Transverse colon (tissue), 4 donors: ENCODE data around the gene POU1F1. TPM values are rescaled to one million over a fixed set of nuclear protein-coding genes. Genes with fewer than 3 reads are reported as not detected.
"Not testable (repeated sequence)": the region's sequence is repeated elsewhere in the genome, so short reads cannot be mapped to it uniquely, and the experiment has no call there.

Source experiments
- DNase-seq: peaks from one replicate; pipeline ENCODE4 v3.0.0-alpha.2; 2019
- H3K27ac ChIP-seq, 4 donors: fragments of 200-600 bp; sonication (generic); 2 replicates each; pipeline ENCODE4 v1.5.1; 2016 to 2018; ENCODE audit warnings: inconsistent platforms in 4 of 4
- H3K27me3 ChIP-seq: fragments of 200-600 bp; sonication (generic); 2 replicates; pipeline ENCODE4 v1.5.1; 2017; ENCODE audit warnings: inconsistent platforms
- H3K36me3 ChIP-seq, 4 donors: fragments of 200-600 bp; sonication (generic); 2 replicates each; pipeline ENCODE4 v1.5.1; 2017 to 2019; ENCODE audit warnings: inconsistent platforms in 4 of 4
- H3K4me1 ChIP-seq, 4 donors: fragments of 200-600 bp; sonication (generic); 2 replicates each; pipeline ENCODE4 v1.5.1; 2017 to 2020; ENCODE audit warnings: inconsistent platforms in 4 of 4
- H3K4me3 ChIP-seq, 4 donors: fragments of 200-600 bp; sonication (generic); 1 replicate in 1 of 4; 2 replicates in 3 of 4; pipeline versions ENCODE4 v1.5.1 to v1.6.1; 2017 to 2019; ENCODE audit warnings: inconsistent platforms in 4 of 4
- H3K9me3 ChIP-seq, 2 donors: fragments of 200-600 bp; sonication (generic); 2 replicates each; pipeline ENCODE4 v1.5.1; 2017 to 2019; ENCODE audit warnings: inconsistent platforms in 2 of 2
- CTCF ChIP-seq, 5 experiments: fragments of 200-600 bp in 3 of 5; fragments of 450-650 bp in 2 of 5; sonication (generic) in 3 of 5; IDR thresholded peaks; 1 replicate in 2 of 5; 2 replicates in 3 of 5; pipeline ENCODE4 v1.5.1; 2016 to 2017; ENCODE audit warnings: antibody characterized with exemption in 5 of 5, inconsistent platforms in 3 of 5, mild to moderate bottlenecking in 2 of 5, moderate library complexity in 1 of 5
- EP300 ChIP-seq: sonication (generic); formaldehyde crosslinking; IDR thresholded peaks from one replicate; pipeline ENCODE4 v1.6.1; 2017; ENCODE audit warnings: antibody characterized with exemption, low read depth
- POLR2A ChIP-seq: fragments of 450-650 bp; IDR thresholded peaks from one replicate; pipeline ENCODE4 v1.6.1; 2016; ENCODE audit warnings: antibody characterized with exemption, mild to moderate bottlenecking, moderate library complexity
- POLR2AphosphoS5 ChIP-seq, 3 donors: sonication (generic); formaldehyde crosslinking; IDR thresholded peaks; one replicate each; pipeline ENCODE4 v1.6.1; 2016; ENCODE audit warnings: antibody characterized with exemption in 3 of 3
- WGBS, 2 donors: methylation state at CpG; one replicate each; pipeline ENCODE4 v1.1.5; 2018; ENCODE audit warnings: low coverage in 1 of 2; 5-methylcytosine and 5-hydroxymethylcytosine counted together
- in situ Hi-C, 4 donors: fragments of 200-750 bp; cut with MboI; loops; one replicate each; pipeline versions ENCODE4 v1.15.0 to v1.15.1; 2017; ENCODE audit warnings: low sequenced_read_pairs in 3 of 4, low pct_ligation_motif_present in 1 of 4, low pct_unique_long_range_greater_than_20kb in 1 of 4
- intact Hi-C: fragments of 100-400 bp; cut with DNase I; formaldehyde crosslinking; loops from one replicate; pipeline ENCODE4 v1.15.1; 2023; ENCODE audit warnings: low total_unique reads
- total RNA-seq, 4 donors: library from RNA; depleted of rRNA; stranded (reverse); fragments of >200 nt; gene quantifications; one replicate each; pipeline ENCODE4 v1.1.0, GENCODE V29; 2016

Gene POU1F1
- total RNA-seq, 4 donors from 2014 or later, result not detected

DNA sequence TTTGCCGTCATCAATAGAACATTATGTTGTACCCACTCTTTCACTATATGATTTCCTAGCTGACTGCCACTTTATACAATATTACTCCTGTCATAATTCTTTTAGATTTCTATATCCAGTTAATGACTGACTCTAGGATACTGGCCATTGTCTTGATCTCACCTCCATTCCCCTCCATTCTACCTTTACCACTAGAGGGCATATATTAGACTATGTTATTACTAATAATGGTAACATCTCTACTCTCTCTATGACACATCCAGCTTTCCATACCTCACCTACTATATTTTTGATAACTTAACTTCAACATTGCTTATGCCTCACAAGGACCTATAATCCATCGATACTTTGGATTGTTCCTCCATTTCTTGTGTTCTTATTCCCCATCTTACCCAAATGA, 31.4 kb upstream of the POU1F1 start:
- Histone ChIP-seq H3K9me3 (no peaks in the 10 kb centered on the region), H3K36me3 (no peaks in the 10 kb centered on the region), H3K27me3 (no peaks in the 10 kb centered on the region), H3K27ac (no peak overlapping the region), H3K4me1 (no peaks in the 10 kb centered on the region), H3K4me3 (no peak overlapping the region)
- intact Hi-C loops (no loop called here), in situ Hi-C loops (no loop called here)
- TF ChIP-seq POLR2AphosphoS5 (IDR thresholded peaks at IDR 0.05) (no peak), POLR2A (no peak), CTCF (IDR thresholded peaks at IDR 0.05) (no peak), EP300 (no peak)
- 88 to 89% methylated on average over 2 of the region's 2 CpGs for WGBS, 2 donors
- DNase-seq, result no peak

DNA sequence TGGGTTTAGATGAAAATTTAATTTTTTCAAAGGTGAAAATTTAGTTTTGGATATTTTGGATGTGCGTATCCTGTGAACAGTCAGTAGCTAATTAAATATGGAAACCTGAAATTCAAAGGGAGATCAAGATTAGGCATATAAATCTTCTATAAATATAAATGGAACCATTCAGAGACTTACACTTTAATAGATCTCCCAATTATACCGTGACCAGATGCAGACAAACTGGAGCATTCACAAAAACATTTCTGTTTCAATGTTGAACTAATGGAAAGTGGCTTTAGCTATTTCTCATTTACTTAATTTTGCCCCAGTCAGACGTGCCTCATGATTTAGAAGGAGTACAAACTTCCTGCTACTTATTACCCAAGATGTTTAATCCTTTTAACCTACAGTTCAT, 29.1 kb upstream of the POU1F1 start:
- no peak for DNase-seq
- in situ Hi-C loops (no loop called here), intact Hi-C loops (no loop called here)
- Histone ChIP-seq H3K36me3 (no peaks in the 10 kb centered on the region), H3K27ac (no peak overlapping the region), H3K4me1 (no peaks in the 10 kb centered on the region), H3K27me3 (no peaks in the 10 kb centered on the region), H3K9me3 (no peaks in the 10 kb centered on the region), H3K4me3 (no peak overlapping the region)
- no peak for TF ChIP-seq POLR2AphosphoS5 (IDR thresholded peaks at IDR 0.05)
- TF ChIP-seq CTCF (IDR thresholded peaks at IDR 0.05), result no peak
- no peak for TF ChIP-seq EP300
- no peak for TF ChIP-seq POLR2A
- 78 to 89% methylated on average over 2 to 3 of the region's 3 CpGs for WGBS, 2 donors

DNA sequence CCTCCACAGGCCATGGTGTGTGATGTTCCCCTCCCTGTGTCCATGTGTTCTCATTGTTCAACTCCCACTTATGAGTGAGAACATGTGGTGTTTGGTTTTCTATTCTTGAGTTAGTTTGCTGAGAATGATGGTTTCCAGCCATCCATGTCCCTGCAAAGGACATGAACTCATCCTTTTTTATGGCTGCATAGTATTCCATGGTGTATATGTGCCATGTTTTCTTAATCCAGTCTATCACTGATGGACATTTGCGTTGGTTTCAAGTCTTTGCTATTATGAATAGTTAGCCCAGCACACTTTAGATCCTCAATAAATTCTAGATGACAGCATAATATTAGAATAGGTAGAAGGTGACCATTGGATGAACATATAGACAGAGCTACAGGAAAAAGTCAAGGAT, 28.6 kb upstream of the POU1F1 start:
- H3K9me3 ChIP-seq, H3K4me1 ChIP-seq, intact Hi-C loops, DNase-seq, H3K4me3 ChIP-seq, H3K27me3 ChIP-seq, in situ Hi-C loops, H3K27ac ChIP-seq, H3K36me3 ChIP-seq: not testable (repeated sequence)
- WGBS, 2 donors, result 81 to 100% methylated on average over 1 of the region's 1 CpG

GRCh38 chr3:87298111-87298718, 21.8 kb upstream of the POU1F1 start:
- TF ChIP-seq CTCF (IDR thresholded peaks at IDR 0.05) (peak; percentile 51 to 67 (median 58)), POLR2AphosphoS5 (IDR thresholded peaks at IDR 0.05) (no peak)
- in situ Hi-C loops, result no loop called here
- no peak overlapping the region for H3K27ac ChIP-seq
- no peak overlapping the region for H3K4me3 ChIP-seq
- DNase-seq, result no peak
- peaks cover 0 to 3% (median 1%) of the 10 kb centered on the region in 4 donors for H3K4me1 ChIP-seq
- no peaks in the 10 kb centered on the region for H3K9me3 ChIP-seq
- H3K27me3 ChIP-seq, result no peaks in the 10 kb centered on the region
- intact Hi-C loops, result no loop called here
- 0 to 9% methylated on average over 3 of the region's 3 CpGs for WGBS, 2 donors
- H3K36me3 ChIP-seq, result no peaks in the 10 kb centered on the region

DNA sequence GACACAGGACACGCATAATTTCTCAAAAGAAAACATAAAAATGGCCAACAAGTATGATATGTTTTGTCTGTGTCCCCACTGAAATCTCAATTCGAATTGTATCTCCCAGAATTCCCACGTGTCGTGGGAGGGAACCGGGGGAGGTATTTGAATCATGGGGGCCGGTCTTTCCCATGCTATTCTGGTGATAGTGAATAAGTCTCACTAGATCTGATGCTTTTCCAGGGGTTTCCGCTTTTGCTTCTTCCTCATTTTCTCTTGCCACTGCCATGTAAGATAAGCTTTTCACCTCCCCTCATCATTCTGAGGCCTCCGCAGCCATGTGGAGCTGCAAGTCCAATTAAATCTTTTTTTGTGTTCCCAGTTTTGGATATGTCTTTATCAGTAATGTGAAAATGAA, 12.1 kb upstream of the POU1F1 start:
- 81 to 91% methylated on average over 3 to 8 of the region's 8 CpGs for WGBS, 2 donors
- no peak for TF ChIP-seq POLR2AphosphoS5 (IDR thresholded peaks at IDR 0.05)
- no peak for TF ChIP-seq CTCF (IDR thresholded peaks at IDR 0.05)
- no peak for TF ChIP-seq EP300
- TF ChIP-seq POLR2A, result no peak
- intact Hi-C loops (no loop called here), in situ Hi-C loops (no loop called here)
- Histone ChIP-seq H3K4me1 (no peaks in the 10 kb centered on the region), H3K36me3 (no peaks in the 10 kb centered on the region), H3K4me3 (no peak overlapping the region), H3K9me3 (no peaks in the 10 kb centered on the region), H3K27me3 (no peaks in the 10 kb centered on the region), H3K27ac (no peak overlapping the region)
- DNase-seq, result no peak
